Measurements from ENCODE around the gene MAP1B.
"Not testable (repeated sequence)": the region's sequence is repeated elsewhere in the genome, so short reads cannot be mapped to it uniquely, and the experiment has no call there.

The MAP1B gene

GRCh38 chr5:72107131-72107900 lies at the start of gene MAP1B:
MAP1B (plus strand) TSS chr5:72107475; CDS start chr5:72107532, 57 bp downstream.
- DNase-seq: no peak

GRCh38 chr5:72057816-72058215 lies 49.5 kb upstream of the MAP1B start:
- no peak for DNase-seq

- no peak for DNase-seq
Observed at GRCh38 chr5:72063219-72063819, 44.0 kb upstream of the MAP1B start.

- no peak for DNase-seq
Observed at GRCh38 chr5:72064801-72065570, 42.3 kb upstream of the MAP1B start.

GRCh38 chr5:72065751-72066255 lies 41.5 kb upstream of the MAP1B start:
- DNase-seq: no peak

GRCh38 chr5:72066705-72067107 lies 40.6 kb upstream of the MAP1B start:
- no peak for DNase-seq

DNA sequence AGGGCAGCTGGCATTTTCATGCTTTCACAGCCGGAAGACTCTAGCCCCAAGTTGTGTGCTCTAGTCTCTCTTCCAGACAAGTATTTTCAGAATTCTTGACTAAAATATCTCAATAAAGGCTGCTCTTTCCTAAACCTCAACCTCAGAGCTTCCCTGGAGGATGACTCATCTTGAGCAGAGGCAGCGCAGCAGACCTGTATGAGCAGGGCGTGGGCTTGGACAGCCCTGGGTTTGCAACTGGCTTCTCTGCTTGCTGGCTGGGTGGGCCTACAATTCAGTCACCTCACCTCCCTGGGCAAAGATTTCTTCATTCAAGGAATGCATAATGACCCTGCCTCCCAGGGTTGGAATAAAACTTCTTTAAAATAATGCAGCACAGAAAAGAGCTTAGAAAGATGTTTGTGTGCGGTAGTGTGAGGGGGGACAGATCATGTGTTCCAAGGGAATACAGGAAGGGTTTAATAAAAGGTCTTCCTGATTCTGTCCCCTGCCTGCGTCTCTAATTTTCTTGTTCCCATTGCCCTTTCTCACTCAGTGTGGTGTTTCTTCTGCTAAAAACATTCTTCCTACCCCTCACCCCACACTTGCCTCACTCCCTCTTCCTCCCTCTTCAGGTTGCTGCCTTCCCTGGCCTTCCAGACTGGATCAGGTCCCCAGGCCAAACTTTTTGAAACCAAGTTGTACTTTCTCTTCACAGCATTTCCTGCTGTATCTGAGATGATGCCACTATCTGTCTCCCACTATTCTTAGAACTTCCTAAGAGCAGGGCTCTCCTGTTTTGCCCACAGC lies 39.4 kb upstream of the MAP1B start:
- DNase-seq: no peak

DNA sequence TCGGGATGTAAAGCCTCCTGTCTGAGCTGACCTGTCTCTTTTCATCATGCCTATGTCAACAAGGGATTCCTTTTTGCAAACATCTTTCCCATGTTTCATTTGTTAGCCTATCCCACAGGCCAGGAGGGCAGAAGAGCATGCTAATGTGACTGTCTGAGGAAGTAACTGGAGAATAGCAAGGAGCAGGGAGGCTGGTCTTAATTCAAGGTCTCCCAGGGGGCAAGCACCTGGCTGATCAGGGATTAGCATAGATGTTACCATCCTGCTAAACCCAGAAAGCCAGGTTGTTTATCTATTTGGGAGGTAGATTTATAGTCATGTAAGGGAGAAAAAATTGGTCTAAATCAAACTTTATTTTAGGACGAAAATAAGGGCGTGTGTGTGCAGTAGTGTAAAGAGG lies 36.7 kb upstream of the MAP1B start:
- no peak for DNase-seq

DNA sequence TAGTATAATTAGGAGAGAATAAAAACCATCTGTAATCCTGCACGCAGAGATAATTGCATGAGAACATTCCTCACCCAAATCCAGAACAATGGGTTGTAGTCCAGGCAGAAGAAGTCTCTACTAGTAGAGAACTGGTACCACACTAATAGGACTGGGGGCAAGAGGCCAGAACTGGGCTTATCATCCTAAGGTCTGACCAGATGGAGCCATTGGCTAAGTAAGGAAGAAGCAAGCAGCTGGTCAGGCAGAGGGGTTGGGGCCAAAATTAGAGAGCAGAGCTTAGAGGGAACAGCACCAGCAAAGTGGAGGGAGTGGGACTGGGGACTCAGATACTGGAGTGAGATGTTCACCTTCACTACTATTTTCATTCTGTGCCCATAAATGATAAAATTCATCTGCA lies 35.4 kb upstream of the MAP1B start:
- DNase-seq: no peak

- no peak for DNase-seq
Observed at GRCh38 chr5:72074251-72074650, 33.0 kb upstream of the MAP1B start.

- no peak for DNase-seq
Observed at GRCh38 chr5:72075461-72075860, 31.8 kb upstream of the MAP1B start.

GRCh38 chr5:72076621-72077300 lies 30.5 kb upstream of the MAP1B start:
- no peak for DNase-seq

DNA sequence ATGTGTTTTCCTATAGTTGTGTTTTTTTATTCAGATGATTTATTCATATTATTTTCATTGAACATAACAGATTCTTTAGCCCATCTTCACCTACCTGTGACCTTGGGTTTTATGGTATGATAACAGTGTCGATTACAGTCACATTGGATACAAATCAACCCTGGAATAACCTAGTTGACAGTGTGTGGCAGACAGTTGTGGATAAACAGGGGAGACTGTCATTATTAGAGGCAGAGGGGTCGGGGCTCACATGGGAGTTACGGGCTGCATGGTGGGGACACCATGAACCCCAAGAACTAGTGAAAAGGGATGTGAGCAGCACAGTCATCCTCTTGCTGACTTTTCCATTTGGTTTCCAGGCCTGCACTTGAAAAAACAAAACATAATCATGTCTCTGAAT lies 29.9 kb upstream of the MAP1B start:
- DNase-seq: no peak

- no peak for DNase-seq
Observed at GRCh38 chr5:72079288-72079687, 28.0 kb upstream of the MAP1B start.

DNA sequence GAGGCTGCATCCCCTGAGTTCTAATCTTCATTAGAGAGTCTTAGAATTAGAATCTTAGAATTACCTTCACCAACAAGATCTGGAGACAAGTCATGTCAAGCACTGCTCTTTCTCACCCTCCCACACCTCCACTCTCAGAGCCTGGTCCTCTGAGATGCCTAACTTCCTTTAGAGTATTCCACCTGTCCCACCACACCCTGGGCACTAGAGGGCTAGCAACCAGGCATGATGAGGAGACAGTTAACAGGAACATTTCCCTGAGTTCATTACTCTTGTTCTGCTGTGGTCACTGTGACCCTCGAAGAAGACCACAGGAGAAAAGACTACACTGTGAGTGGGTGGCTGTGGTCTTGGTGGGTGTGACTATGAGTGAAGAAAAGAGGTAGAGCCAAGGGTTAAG lies 25.2 kb upstream of the MAP1B start:
- no peak for DNase-seq

DNA sequence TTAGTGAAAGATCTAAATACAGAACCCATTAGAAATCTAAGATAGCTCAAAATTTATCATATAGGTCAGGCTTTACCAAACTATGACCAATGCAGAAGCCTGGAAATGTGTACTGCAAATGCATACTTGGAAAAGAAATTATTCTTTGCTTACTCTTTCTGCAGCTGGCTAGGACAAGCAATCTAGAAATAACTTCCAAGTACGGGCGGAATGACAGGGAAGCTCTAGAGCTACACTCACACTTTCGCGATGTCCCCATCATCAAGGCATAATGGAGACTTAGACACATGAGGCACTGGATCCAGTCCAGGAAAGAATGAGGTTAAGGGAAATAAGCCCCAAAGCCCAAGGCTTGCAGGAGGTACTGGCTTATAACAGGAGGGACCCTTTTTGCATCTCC lies 22.4 kb upstream of the MAP1B start:
- DNase-seq: no peak

DNA sequence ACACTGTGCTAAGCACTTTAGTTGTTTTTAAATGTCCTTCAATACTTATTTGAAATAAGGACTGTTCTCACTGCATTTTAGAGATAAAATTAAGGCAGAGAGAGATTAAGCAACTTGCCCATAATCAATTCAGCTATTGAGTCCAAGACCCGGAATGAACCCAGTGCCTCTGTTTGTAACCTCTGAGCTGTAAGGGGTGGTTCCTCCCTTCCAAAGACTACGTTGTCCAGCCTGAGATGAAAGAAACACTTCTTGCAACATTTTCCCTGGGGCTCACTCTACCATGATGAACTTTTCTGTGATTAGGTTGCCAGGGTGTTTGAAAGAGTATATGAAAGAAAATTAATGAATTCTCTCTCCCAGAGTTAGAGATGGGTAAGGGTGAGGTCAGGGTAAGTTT lies 22.0 kb upstream of the MAP1B start:
- DNase-seq: no peak

DNA sequence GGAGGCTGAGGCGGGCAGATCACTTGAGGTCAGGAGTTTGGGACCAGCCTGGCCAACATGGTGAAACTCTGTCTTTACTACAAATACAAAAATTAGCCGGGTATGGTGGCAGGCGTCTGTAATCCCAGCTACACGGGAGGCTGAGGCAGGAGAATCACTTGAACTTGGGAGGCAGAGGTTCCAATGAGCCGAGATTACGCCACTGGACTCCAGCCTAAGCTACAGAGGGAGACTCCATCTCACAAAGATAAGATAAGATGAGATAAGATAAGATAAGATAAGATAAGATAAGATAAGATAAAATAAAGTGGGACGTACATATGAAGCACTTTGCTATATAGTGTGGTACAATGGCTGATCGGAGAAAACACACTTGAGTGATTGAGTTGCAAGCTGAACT lies 17.6 kb upstream of the MAP1B start:
- DNase-seq: not testable (repeated sequence)

- no peak for DNase-seq
Observed at GRCh38 chr5:72092074-72092473, 15.2 kb upstream of the MAP1B start.

GRCh38 chr5:72093217-72093616 lies 14.1 kb upstream of the MAP1B start:
- DNase-seq: no peak

DNA sequence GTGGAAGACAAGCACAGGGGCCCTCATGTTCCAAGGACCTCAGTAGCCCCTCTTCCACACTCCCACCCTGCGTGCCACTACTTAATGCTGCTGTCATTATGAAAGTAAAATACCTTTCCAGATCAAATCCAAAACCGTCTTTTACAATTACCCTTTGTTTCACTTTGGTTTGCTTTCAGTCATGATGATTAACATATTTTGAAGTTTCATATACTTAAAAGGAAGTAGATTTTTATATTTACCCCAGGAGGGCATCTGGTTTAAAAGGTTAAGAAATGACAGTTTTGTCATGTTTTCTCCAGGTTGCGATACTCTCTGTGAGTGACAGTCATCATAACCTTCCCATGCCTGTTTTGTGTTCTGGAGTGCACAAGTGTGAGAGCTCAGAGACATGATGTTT lies 13.5 kb upstream of the MAP1B start:
- DNase-seq: no peak

DNA sequence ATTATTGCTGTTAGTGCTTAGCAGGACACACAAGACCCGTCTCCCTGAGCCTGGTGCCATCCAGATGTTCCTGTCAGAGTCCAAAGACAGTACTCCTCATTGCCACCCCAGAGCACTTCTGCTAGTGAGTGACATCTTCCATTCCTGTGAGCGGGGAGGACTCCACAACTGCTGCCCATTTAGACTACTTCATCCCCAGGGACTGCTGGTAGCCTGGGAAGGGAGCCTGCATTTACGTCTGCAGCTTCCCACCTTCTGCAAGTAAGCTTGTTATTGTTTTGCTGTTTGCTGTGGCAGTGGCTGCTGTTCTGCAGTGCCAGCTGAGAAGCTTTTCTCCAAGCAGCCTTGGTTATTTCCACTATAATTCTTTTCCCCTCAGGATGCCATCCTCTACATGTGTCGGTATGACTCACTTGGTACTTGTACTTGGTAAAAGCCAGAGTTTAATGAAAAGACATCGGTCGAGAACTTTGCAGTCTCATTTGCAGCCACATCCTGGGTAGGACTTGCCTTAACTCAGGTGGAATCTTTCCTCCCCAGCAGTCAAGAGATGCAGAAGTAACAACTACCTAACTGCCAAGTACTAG lies 10.6 kb upstream of the MAP1B start:
- no peak for DNase-seq

All from activated CD4-positive, CD25-positive, alpha-beta regulatory T cell (primary cell).